HG03442 (cell line): ENCODE data around the gene ZFAND2A.
"Not testable (repeated sequence)": the region's sequence is repeated elsewhere in the genome, so short reads cannot be mapped to it uniquely, and the experiment has no call there.

Experiments used
- ATAC-seq: cut with Tn5 transposase; IDR thresholded peaks from one replicate; pipeline ENCODE4 v1.9.1; 2021; ENCODE audit warnings: mild to moderate bottlenecking, moderate library complexity; ENCODE audit not compliant: unreplicated experiment

ZFAND2A gene

DNA sequence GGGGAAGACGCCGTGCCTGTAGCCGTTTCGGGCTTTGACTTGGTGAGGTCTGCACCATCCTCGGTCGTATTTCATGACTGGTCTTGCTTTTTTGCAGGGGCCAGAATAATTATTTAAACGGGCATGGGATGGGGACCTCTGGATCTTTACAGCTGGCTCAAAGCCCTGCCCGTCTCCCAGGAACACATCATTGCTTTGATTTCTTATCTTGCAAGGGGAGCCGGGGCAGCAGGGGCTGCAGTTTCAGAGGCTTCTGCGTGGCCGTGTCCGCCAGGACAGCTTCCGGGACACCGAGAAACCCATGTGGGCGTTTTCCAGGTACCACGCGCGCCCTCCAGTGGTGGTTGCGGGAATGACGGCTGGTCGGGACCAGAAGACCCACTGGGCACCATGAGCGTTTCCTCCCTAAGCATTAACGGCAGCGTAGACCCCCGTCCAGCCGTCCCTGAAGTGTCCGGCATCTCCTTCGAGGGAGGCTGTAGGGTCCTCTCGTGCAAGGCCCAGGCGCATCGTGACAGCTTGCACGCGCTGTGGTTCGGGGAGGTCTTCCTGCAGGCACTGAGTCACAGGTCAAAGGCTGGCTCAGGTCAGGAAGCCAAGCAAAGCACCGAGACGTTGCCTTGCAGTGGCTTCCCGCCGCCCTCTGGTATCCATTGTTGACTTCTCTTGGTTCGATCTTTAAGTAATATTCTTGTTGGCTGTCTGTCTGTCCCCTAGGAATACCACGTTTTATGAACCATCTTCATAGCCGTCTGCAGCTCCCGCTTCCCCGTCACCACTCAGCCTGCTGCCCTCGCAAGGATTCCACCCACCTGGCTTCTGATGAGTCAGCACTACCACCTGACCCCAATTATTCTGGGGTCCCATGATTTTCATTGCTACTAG, 16.2 kb upstream of the ZFAND2A start:
- no peak for ATAC-seq

DNA sequence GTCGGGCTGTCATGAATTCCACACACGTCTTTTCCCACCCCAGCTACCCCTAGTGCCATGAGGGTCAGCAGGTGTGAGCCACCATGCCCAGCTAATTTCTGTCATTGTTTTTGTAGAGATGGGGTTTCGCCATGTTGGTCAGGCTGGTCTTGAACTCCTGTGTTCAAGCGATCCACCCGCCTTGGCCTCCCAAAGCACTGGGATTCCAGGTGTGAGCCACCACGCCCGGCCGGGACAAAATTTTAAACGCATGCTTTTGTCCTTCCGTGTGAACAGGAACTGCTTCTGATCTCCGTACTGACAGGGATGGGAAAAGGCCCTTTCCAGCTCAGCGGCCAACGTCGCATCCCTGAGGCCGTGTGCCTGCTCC, 15.6 kb upstream of the ZFAND2A start:
- ATAC-seq, result no peak

DNA sequence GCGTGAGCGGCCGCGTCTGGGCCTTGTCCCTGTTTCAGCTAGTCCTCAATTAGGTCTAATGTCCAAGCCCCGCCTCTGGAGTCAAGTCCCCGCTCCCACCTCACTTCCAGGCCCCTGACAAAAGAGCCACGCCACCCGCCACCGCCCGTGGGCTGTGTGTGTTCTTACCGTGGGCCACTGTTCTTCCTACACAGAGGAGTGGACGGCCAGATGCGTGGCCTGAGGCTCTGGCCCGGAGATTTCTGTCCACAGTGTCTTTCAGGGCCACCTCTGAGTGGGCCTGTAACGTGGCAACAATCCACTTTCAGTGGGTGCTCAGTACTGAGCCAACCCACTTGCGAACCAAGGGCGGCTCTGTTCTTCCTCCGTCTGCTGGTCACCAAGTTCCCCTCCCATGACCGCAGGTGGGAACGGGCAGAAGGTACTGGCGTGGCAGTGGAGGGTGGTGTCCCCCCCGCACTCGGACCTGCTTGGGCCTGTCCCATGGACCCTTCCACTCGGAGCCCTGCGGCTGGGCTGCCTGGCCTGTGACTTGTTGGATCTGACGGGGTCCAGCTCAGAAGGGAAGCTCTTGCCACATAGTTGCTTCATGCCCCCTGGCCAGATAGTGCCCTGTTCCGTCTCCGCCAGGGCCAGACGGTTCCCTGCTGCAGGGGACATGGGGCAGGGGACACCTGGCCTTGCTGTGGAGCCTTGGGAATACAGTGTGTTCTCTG, 15.0 kb upstream of the ZFAND2A start:
- ATAC-seq, result no peak

DNA sequence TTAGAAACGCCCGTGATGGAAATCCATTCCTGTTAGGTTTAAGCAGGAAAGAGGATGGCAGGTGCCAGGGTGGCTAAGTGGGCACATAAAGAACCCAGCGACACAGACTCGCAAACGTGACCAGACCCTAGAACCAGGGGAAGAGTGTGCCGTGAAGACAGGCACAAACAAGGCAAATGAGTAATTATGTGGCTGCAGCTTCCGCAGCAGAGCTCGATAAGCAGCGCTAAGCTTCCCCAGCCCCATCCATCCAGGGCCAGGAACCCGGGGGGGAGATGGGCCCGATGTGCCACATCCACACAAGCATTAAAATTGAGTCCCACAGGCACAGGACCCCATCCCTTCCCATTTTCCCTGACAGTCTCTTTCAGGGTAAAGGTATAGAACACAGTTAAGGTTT, 14.0 kb upstream of the ZFAND2A start:
- ATAC-seq, result no peak

DNA sequence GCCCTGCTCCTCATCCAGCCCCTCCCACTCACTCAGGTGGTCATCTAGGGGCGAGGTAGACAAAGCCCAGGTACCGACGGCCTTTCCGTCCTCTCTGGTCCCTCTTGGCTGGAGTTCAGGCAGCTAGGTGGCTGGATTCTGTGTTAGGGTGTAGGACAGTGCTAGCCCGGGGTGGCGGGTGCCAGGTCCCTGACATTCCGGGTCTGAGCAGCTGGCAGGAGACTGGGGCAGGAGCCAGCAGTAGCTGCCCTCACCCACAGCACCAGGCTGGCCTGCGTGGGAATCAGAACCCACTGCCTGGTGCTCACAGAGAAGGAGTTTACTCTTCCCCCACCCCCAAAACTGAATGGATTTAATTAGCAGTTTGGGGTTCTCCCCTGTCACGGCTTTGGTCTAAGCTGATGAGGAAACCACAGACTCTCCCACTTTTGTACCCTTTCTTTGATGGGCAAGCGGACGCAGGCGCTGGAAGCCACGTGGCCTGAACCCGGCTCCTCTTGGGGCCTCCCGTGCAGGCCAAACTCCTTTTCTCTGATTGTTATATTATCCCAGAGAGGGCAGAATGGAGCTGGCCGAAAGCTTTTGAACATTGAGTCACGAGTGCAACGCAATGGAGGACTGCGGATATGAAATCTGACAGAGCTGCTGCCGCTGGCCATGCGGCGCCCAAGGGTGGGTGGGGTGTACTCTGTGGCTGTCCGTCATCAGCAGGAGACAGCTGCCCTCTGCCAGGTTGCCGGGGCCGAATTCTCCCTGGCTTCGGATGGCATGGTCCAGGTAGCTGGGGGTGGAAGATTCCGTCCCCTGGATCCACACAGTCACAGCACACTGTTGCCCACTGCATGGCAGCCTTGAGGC, 12.9 kb upstream of the ZFAND2A start:
- no peak for ATAC-seq

DNA sequence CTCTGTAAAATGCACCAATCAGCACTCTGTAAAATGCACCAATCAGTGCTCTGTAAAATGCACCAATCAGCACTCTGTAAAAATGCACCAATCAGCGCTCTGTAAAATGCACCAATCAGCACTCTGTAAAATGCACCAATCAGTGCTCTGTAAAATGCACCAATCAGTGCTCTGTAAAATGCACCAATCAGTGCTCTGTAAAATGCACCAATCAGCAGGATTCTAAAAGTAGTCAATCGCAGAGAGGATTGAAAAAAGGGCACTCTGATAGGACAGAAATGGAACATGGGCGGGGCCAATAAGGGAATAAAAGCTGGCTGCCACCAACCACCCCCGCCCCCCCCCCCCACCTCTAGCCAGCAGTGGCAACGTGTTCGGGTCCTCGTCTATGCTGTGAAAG, 11.5 kb upstream of the ZFAND2A start:
- ATAC-seq, result not testable (repeated sequence)

DNA sequence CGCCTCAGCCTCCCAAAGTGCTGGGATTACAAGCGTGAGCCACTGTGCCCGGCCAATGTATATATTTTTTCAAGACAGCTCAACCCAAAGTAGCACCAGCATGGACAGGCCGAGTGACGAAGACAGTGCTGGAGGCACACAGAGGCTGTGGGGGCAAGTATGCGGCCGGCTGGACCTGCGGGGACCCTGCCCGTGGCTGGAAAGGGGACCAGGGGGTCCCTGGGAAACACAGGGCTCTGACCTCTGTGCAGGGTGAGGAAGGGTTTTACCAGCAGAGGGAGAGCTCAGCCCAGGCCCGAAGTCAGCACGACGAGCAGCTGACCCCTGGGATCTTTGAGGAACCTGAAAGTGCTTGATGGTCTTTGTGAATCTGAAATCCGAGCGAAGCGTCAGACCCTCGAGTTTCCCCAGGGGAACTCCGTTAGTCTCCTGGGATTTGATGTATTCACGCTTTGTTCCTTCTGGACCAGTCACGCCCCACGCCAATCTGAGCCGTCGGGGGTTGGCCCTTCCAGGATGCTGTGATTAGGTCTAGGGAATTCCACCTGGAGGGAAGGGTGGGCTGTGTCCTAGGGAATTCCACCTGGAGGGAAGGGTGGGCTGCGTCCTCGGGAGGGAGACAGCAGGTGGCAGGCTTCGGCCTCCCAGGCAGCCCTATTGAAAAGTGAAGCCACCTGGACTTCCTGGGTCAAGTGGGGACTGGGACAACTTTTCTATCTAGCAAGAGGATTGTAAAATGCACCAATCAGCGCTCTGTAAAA, 10.9 kb upstream of the ZFAND2A start:
- ATAC-seq, result no peak

DNA sequence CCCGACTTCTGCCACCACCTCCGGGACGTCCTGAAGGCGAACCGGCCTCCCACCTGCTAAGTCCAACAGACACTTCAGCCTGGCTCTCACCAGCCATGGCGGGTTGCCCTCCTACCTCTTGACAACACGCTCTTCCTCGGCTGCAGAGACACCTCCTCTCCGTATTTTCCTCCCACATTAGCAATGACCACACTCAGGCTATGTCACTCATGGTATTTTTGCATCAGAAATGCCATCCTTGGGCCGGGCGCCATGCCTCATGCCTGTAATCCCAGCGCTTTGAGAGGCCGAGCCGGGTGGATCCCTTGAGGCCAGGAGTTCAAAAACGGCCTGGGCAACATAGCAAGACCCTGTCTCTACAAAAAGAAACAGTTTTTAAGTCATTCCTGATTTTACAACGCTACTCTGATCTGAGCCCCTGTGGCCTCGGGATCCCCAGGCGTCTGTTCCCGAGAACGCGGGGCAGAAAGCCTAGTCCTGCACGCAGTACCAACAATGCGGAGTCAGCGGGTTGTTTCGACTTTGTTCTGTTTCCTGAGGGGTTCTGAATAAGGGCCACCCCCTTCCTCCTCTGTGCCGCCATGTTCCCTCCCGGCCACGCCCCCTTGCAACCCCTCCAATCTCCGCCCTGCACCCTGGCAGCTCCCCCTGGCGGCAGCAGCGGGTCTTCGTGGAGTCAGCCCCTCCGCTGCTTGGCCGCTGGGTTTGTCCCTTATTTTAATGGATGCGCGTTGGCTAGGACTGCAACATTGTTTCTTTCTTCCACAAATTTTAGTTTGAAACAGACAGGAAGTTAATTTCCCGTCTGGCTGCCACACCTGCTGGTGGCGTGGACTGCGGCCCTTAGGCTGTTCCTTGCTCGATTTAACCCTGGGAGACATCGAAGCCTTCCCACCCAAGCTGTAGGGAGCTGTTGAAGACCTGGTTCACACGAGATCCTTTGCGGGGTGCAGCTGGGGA, 9.7 kb upstream of the ZFAND2A start:
- ATAC-seq, result peak; percentile 79

DNA sequence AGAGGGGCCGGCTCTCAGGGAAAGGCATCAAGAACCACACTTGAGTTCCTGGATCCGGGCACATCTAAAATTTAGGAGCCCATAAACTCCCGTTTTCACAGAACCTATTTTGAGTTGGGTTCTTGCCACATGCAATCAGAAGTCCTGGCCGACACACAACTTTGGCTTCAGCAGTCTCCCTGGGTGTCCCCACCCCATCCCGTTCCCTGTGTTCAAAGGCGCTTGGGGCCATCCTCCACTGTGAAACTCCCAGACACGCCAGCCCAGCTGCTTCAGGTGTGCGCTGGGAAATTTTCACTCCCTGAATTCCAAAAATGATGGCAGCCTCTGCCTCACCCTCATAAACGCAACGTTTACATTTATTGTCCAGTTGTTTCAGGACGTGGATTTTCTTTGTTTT, 8.4 kb upstream of the ZFAND2A start:
- ATAC-seq, result no peak

DNA sequence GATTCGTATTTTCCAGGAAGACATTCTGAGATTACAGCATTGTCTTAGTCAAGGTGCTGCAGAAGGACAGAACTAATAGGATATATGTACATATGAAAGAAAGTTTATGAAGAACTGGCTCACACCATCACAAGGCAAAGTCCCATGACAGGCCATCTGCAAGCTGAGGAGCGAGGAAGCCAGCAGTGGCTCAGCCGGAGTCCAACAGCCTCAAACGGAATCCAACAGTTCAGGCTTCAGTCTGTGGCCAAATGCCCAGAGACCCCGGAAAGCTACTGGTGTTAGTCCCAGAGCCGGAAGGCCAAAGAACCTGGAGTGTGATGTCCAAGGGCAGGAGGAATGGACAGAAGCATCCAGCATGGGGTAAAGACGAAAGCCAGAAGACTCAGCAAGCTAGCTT, 4.4 kb upstream of the ZFAND2A start:
- ATAC-seq, result no peak

DNA sequence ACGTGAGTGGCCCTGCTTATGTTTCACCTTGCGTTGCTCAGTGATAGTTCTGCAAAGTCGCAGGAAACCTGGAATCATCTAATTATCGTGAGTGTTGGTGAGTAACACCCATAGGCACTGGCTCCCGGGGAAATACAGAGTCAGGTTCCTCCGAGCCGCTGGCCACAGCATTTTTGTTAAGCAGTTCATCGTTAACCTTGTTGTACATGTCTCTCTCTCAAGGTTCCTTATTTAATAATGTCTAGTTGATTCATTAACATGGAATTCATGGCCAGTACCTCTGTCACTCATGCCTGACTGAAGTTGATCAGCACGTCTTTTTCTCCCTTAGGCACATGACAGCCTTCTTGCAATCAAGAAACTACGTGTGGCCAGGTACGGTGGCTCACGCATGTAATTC, 3.1 kb upstream of the ZFAND2A start:
- no peak for ATAC-seq

DNA sequence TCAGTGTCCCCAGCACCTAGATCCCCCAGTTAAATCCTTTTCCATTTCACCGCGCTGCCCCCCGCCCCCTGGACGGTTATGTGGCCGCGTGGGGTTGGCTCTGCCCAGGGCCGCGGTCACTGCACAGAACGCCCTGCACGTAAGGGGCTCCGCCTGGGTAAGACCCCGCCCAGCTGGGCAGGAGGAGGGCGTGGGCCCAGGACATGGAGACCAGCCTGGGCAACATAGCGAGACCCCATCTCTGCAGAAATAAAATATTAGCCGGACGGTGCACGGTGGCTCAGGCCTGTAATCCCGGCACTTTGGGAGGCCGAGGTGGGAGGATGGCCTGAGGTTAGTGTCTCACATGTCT, 650 bp upstream of the ZFAND2A start:
- peak; percentile 16 for ATAC-seq

DNA sequence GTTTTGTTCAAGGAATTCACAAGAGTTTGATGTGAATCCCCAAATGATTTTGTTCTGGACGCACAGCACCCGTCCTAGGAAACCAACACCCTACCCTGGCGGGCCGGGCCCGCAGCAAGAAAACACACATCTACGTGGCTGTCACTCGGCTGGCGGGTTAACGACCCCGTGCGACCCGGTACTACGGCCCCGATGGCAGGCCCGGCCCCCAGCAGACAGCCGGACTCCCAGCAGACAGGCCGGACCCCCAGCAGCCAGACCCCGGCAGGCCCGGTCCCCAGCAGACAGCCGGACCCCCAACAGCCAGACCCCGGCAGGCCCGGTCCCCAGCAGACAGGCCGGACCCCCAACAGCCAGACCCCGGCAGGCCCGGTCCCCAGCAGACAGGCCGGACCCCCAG, 765 bp downstream of the ZFAND2A start:
- ATAC-seq, result not testable (repeated sequence)

DNA sequence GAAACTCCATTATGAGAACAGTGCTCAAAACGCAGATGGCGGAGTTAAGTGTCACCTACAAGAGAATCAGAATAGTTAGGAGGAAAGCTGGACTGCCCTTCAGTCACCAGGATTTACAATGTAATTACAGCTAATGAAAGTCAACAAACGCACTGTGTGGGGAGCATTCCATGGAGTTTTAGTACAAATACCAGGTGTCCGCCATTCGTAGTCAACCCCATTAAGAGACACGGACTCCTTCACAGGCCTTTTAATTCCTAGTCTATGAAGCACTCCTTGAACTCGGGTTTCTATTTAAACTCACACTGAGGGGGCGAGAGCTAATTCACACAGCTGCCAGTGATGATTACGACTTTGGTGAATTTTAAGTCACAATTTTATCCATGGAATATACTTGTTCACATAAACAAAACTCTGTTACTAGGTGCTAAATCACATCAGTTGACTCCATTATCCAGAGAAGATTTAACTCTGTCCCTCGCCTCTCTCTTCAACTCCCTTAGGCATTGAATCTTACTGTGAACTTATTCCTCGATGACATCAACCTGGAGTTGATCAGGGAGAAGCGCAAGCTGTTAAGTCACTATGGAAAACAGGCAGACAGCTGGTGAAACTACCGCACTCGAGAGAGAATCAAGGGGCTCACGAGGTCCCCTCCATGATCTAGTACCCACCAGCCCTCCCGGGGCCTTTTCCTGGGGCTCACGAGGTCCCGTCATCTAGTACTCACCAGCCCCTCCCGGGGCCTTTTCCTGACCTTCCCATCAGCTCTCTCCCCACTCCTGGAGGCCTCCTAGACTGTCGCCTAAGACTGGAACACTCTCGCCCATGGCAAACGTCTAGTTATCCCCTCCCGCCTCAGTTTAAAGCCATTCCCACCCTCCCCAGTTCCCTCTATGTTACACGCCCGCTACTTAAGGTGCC, 1.5 kb downstream of the ZFAND2A start:
- no peak for ATAC-seq

DNA sequence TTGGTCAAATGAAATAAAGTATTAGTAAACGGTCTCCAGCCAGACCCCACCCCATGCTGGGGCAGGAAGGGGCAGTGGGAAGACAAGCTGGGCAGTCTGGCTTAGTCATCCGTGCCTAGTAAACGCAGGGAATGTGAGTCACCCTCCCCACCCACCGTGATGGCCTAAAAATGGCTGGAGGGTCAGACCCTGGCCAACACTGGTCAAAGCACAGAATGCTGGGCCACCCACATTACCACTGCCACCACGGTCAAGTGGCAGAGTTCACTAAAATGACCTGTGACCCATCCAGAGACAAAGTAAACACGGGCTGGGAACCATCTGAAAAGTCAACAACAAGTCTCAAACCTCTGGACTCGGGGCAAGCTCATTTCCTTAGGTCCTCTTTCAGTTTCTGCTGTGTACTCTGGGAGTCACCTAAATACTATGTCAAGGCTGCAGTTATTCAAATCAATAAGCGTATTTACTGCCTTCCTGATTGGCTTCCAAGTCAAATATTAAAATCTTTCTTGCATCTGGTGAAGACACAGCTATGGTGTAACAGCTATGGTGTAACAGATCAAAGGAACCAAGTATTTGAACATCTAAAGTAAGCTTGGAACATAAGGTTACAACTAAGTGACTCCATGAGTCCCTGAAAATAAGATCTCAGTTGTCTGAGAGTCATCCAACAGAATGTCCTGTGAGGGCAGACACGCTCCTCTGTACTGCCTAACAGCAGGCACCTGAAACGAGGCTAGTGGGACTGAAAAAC, 3.0 kb downstream of the ZFAND2A start:
- ATAC-seq, result no peak

DNA sequence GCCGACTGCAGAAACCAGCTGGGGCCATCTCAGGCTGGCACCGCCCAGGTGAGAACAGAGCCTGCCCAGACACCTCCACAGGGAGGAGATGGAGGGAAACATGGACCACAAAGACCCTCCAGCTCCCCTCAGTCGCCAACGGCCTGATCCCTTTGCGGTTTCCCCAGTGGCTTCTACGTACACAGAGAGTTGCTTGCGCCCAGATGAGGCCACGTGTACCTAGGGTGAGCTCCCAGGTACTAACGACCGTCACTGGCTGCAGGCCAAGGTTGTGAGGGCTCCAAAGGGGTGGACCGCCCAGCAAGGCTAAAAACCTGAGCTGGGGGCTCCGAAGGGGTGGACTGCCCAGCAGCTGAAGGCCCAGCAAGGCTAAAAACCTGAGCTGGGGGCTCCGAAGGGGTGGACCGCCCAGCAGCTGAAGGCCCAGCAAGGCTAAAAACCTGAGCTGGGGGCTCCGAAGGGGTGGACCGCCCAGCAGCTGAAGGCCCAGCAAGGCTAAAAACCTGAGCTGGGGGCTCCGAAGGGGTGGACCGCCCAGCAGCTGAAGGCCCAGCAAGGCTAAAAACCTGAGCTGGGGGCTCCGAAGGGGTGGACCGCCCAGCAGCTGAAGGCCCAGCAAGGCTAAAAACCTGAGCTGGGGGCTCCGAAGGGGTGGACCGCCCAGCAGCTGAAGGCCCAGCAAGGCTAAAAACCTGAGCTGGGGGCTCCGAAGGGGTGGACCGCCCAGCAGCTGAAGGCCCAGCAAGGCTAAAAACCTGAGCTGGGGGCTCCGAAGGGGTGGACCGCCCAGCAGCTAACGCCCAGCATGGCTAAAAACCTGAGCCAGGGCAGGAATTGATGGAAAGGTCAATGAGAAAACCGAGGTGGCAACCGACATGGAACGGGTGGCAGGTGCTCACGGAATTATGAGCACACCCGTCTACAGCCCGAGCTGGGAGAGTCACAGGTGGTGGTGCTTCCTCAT, 3.9 kb downstream of the ZFAND2A start:
- not testable (repeated sequence) for ATAC-seq
